Cardiac septum (tissue), 1 donor: ENCODE measurements around the gene CLEC2A. TPM values are rescaled to one million over a fixed set of nuclear protein-coding genes. Genes with fewer than 3 reads are reported as not detected.

ENCODE experiments used
- total RNA-seq: library from RNA; stranded (reverse); fragmentation: NEBNext Ultra II Directional; extraction: Animal tissue kit (Norgen Biotek cat#: 25700); gene quantifications from one replicate; pipeline ENCODE4 v1.2.1, GENCODE V29; 2021
- donor health status: DM: no; HTN: no; CAD: no.

CLEC2A gene
- total RNA-seq, 1 donor from 2014 or later, result not detected

Other genes starting within 250 kb of the CLEC2A start
- not detected for gene CLECL1, start 199.3 kb downstream of the CLEC2A start, total RNA-seq
- 0.24 TPM for gene CD69, start 171.5 kb downstream of the CLEC2A start, total RNA-seq
- gene KLRF1, start 104.9 kb downstream of the CLEC2A start, total RNA-seq, result not detected
- 6.7 TPM for gene CLEC2B, start 63.0 kb downstream of the CLEC2A start, total RNA-seq
- not detected for gene KLRF2, start 50.9 kb downstream of the CLEC2A start, total RNA-seq
- 0.30 TPM for gene CLEC12A, start 39.0 kb upstream of the CLEC2A start, total RNA-seq
- not detected for gene CLEC1B, start 66.8 kb upstream of the CLEC2A start, total RNA-seq
- gene CLEC12B, start 78.3 kb upstream of the CLEC2A start, total RNA-seq, result not detected
- gene CLEC9A, start 98.3 kb upstream of the CLEC2A start, total RNA-seq, result not detected
- gene CLEC1A, start 166.6 kb upstream of the CLEC2A start, total RNA-seq, result 2.2 TPM
- 2.6 TPM for gene CLEC7A, start 197.8 kb upstream of the CLEC2A start, total RNA-seq
- gene OLR1, start 239.8 kb upstream of the CLEC2A start, total RNA-seq, result 0.43 TPM
- not detected for gene TMEM52B, start 246.7 kb upstream of the CLEC2A start, total RNA-seq